ENCODE data around the gene SLC5A1. TPM values are rescaled to one million over a fixed set of nuclear protein-coding genes. Genes with fewer than 3 reads are reported as not detected.

SLC5A1 gene
- total and polyA plus RNA-seq, 2 of the 13 experiments (the other 11 are each of a cell fraction or from before 2014, with no cell fraction given): not detected

DNA sequence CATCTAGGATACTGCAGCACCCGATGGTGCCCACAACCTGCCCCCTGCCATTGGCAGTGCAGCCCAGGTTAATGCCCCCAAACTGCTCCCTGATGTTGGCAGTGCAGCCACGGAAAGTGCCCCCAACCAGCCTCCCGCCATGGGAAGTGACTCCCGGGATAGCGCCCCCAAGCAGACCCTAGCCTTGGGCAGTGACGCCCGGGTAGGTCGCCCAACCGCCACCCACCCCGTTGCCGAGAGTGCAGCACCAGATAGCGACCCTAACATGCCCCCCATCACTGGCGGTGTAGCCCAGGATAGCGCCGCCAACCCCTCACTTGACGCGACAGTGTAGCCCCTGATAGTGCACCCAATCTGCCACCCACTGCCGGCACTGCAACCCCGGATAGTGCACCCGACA is 77.5 kb downstream of the SLC5A1 start:
- H3K27me3 ChIP-seq (ENCODE audit: control insufficient read depth in 1 of 2, insufficient read depth in 2 of 2, low read length in 2 of 2): peaks cover 0 to 1% of the 10 kb centered on the region in 2 experiments; a peak in 2 of 5 replicates
- H3K4me2 ChIP-seq (ENCODE audit: low read depth, low read length): no peak overlapping the region
- no peak overlapping the region for H2AFZ ChIP-seq (ENCODE audit: low read length)
- H3K27ac ChIP-seq (ENCODE audit: extremely low read length, insufficient read depth, low read length): no peak overlapping the region
- H3K4me1 ChIP-seq (ENCODE audit: insufficient read depth, low read length): no peaks in the 10 kb centered on the region
- H3K36me3 ChIP-seq (replicated peaks in 1 of 2; ENCODE audit: control insufficient read depth in 1 of 2, insufficient read depth in 2 of 2, low read length in 2 of 2): no peaks in the 10 kb centered on the region
- 33% methylated on average over 3 of the region's 20 CpGs for WGBS (ENCODE audit: low lambda C conversion rate)
- ChIA-PET CTCF (ENCODE audit: low intra/inter-chr PET ratio, low total read pairs) (no interaction called here), POLR2A (no interaction called here)
- no peak for ATAC-seq
- H4K20me1 ChIP-seq (ENCODE audit: insufficient read depth, low read length): no peaks in the 10 kb centered on the region
- no peak for DNase-seq (ENCODE audit: low spot score)
- no peaks in the 10 kb centered on the region for H3K79me2 ChIP-seq (ENCODE audit: insufficient read depth, low read length)
- no peaks in the 10 kb centered on the region for H3K9me3 ChIP-seq (ENCODE audit: low read length)
- in situ Hi-C loops (cut with HindIII; ENCODE audit: extremely low pct_ligation_motif_present, low pct_unique_long_range_greater_than_20kb): no loop called here
- no TSS peak for BruUV-seq (replicated peaks)
- H3K9ac ChIP-seq (ENCODE audit: insufficient read depth, low read depth, low read length): no peak overlapping the region
- FAIRE-seq: no peak
- H3K4me3 ChIP-seq (replicated peaks in 1 of 3; ENCODE audit: insufficient read depth in 1 of 3, low read depth in 2 of 3, low read length in 3 of 3): no peak overlapping the region
- TF ChIP-seq SMAD3 (CRISPR knock-in tag; IDR thresholded peaks at IDR 0.05): no peak
- no peak for TF ChIP-seq LCORL (IDR thresholded peaks at IDR 0.05)
- TF ChIP-seq LCORL (CRISPR knock-in tag; IDR thresholded peaks at IDR 0.05): no peak
- TF ChIP-seq, protein P1, sequence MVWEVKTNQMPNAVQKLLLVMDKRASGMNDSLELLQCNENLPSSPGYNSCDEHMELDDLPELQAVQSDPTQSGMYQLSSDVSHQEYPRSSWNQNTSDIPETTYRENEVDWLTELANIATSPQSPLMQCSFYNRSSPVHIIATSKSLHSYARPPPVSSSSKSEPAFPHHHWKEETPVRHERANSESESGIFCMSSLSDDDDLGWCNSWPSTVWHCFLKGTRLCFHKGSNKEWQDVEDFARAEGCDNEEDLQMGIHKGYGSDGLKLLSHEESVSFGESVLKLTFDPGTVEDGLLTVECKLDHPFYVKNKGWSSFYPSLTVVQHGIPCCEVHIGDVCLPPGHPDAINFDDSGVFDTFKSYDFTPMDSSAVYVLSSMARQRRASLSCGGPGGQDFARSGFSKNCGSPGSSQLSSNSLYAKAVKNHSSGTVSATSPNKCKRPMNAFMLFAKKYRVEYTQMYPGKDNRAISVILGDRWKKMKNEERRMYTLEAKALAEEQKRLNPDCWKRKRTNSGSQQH (CRISPR knock-in tag; IDR thresholded peaks at IDR 0.05; ENCODE audit: low read depth): no peak
- no peak for TF ChIP-seq ZSCAN29 (CRISPR knock-in tag; conservative IDR thresholded peaks at IDR 0.05)
- no peak for TF ChIP-seq ZNF333 (CRISPR knock-in tag; IDR thresholded peaks at IDR 0.05; ENCODE audit: borderline replicate concordance)
- no peak for TF ChIP-seq HHEX (CRISPR knock-in tag; IDR thresholded peaks at IDR 0.05)
- TF ChIP-seq, protein P2, sequence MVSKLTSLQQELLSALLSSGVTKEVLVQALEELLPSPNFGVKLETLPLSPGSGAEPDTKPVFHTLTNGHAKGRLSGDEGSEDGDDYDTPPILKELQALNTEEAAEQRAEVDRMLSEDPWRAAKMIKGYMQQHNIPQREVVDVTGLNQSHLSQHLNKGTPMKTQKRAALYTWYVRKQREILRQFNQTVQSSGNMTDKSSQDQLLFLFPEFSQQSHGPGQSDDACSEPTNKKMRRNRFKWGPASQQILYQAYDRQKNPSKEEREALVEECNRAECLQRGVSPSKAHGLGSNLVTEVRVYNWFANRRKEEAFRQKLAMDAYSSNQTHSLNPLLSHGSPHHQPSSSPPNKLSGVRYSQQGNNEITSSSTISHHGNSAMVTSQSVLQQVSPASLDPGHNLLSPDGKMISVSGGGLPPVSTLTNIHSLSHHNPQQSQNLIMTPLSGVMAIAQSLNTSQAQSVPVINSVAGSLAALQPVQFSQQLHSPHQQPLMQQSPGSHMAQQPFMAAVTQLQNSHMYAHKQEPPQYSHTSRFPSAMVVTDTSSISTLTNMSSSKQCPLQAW (CRISPR knock-in tag; IDR thresholded peaks at IDR 0.05): no peak
- TF ChIP-seq POLR2A (IDR thresholded peaks at IDR 0.05; ENCODE audit: insufficient read depth in 1 of 2, low read depth in 2 of 2, low read length in 2 of 2): no peak
- TF ChIP-seq, protein P3, sequence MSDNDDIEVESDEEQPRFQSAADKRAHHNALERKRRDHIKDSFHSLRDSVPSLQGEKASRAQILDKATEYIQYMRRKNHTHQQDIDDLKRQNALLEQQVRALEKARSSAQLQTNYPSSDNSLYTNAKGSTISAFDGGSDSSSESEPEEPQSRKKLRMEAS (IDR thresholded peaks at IDR 0.05): no peak
- TF ChIP-seq ERF (CRISPR knock-in tag; IDR thresholded peaks at IDR 0.05): no peak
- TF ChIP-seq SALL2 (CRISPR knock-in tag; IDR thresholded peaks at IDR 0.05): no peak
- TF ChIP-seq HMGXB4 (CRISPR knock-in tag; IDR thresholded peaks at IDR 0.05; ENCODE audit: borderline replicate concordance in 1 of 2, low read depth in 1 of 2): no peak
- TF ChIP-seq GATA4 (IDR thresholded peaks at IDR 0.05; ENCODE audit: borderline replicate concordance, low read depth): no peak
- TF ChIP-seq ZNF598 (CRISPR knock-in tag; IDR thresholded peaks at IDR 0.05; ENCODE audit: borderline replicate concordance): no peak
- intact Hi-C loops (cut with micrococcal nuclease; ENCODE audit: unreplicated experiment): no loop called here

Data from HepG2 (cell line).